Erythroblast (primary cell): ENCODE measurements around the gene SLC5A2.

Experiments
- GATA1 ChIP-seq: IDR thresholded peaks from 2 replicates; pipeline ENCODE4 v1.6.1; 2011; ENCODE audit warnings: low read depth, mild to moderate bottlenecking, control low read depth, low read length, moderate library complexity
- POLR2A ChIP-seq: IDR thresholded peaks from 2 replicates; pipeline ENCODE4 v1.6.1; 2011; ENCODE audit warnings: mild to moderate bottlenecking, low read length

DNA sequence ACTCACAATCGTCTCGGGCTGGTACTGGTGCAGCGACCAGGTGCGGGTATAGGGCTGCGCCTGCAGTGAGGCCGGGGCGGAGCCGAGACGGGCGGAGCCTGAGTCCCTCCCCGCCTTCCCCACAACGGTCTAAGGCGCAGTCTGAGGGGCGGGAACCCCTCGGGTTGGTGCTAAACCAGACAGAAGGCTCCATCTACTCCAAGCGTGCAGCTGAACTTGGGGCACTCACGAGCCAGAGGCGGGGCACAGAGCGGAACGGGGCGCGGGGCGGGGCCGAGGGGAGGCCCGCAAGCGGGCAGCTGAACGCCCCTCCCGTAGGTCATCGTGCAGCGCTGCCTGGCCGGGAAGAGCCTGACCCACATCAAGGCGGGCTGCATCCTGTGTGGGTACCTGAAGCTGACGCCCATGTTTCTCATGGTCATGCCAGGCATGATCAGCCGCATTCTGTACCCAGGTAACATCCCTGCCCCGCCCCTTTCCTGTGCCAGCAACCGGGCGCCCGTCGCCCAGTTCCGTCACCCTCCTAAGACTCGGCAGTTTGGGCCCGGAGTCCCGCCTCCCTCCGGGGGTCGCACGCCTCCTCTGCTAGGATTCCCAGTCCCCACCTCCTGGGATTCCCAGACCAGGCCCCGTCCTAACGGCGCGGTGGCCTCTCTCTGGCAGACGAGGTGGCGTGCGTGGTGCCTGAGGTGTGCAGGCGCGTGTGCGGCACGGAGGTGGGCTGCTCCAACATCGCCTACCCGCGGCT, 5.0 kb downstream of the SLC5A2 start:
- TF ChIP-seq POLR2A, result peak; percentile 43
- TF ChIP-seq GATA1, result no peak
